Spleen (tissue), 7 donors: ENCODE measurements around the gene XAF1.

Source experiments
- CTCF ChIP-seq, 11 experiments: fragments of 200-600 bp in 7 of 11; fragments of 450-650 bp in 4 of 11; sonication (generic) in 4 of 11; IDR thresholded peaks in 8 of 11; conservative IDR thresholded peaks in 3 of 11; 1 replicate in 7 of 11; 2 replicates in 4 of 11; pipeline versions ENCODE4 v1.4.0 to v1.8.0; 2016 to 2021; ENCODE audit warnings: antibody characterized with exemption in 11 of 11, inconsistent platforms in 4 of 11, mild to moderate bottlenecking in 1 of 11
- POLR2A ChIP-seq, 3 donors: fragments of 450-650 bp; IDR thresholded peaks; one replicate each; pipeline ENCODE4 v1.5.1; 2017; ENCODE audit warnings: antibody characterized with exemption in 3 of 3, mild to moderate bottlenecking in 1 of 3
- donor health status: DM: no; HTN: no; CAD: no; lungs with moderate emphysema.
- donor health status: DM: no; HTN: no; CAD: no.
- donor health status: DM: no; HTN: no; CAD: no.

GRCh38 chr17:6752068-6752909, 3.6 kb upstream of the XAF1 start:
- no peak for TF ChIP-seq CTCF (IDR thresholded peaks at IDR 0.05 in 8 of 11, conservative IDR thresholded peaks at IDR 0.05 in 3 of 11)
- TF ChIP-seq POLR2A (IDR thresholded peaks at IDR 0.05) = no peak
